Liver (tissue), 3 donors: ENCODE measurements around the gene AP3S1.

Source experiments
- CTCF ChIP-seq: fragments of 150-350 bp; IDR thresholded peaks from 2 replicates; pipeline ENCODE4 v1.5.1; 2017; ENCODE audit warnings: improper control_type of control experiment, low read depth, low read length; ENCODE audit not compliant: missing input control
- RAD21 ChIP-seq, 2 donors: IDR thresholded peaks; 2 replicates each; pipeline ENCODE4 v1.6.1; 2016; ENCODE audit warnings: antibody characterized with exemption in 2 of 2, mild to moderate bottlenecking in 2 of 2
- donor health status: healthy.
- donor health status: healthy.

DNA sequence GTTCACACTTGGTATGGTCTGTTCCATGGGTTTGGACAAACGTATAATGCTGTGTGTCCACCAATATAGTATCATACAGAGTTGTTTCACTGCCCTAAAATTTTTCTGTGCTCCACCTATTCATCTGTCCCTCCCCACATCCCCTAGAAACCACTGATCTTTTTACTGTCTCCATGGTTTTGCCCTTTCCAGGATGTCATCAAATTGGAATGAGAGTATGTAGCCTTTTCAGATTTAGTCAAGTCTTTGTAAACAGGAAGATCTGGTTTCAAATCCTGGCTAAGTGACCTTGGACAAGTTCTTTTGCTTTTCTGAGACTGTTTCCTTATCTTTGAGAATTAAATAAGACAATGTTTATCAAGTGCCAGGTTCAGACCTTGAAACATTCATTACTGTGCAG is 107.4 kb downstream of the AP3S1 start:
- TF ChIP-seq CTCF (no peak), RAD21 (IDR thresholded peaks at IDR 0.05) (no peak)
